A549 (cell line): Measurements from ENCODE around the gene SRF. TPM values are rescaled to one million over a fixed set of nuclear protein-coding genes. Genes with fewer than 3 reads are reported as not detected.

ENCODE experiments used
- ATAC-seq, 2 experiments: fragments of 200-7000 bp in 1 of 2; fragments of >200 bp in 1 of 2; cut with Nextera tagmentation in 1 of 2; cut with Tn5 transposase in 1 of 2; 3 replicates each; pipeline versions ENCODE4 v1.8.0 to v1.9.1; 2018 to 2020; ENCODE audit warnings: mild to moderate bottlenecking in 1 of 2, moderate library complexity in 1 of 2
- CTCF ChIA-PET: fragments of 300-600 bp; sonication (Branson Sonifier 250); formaldehyde crosslinking; extraction: SDS; loops from one replicate; lab custom pipeline; 2021; ENCODE audit warnings: antibody characterized with exemption, inconsistent platforms; lab: Yijun Ruan, JAX
- POLR2A ChIA-PET: fragments of 350-600 bp; formaldehyde crosslinking; extraction: SDS; loops from one replicate; lab custom pipeline; 2021; ENCODE audit warnings: antibody characterized with exemption, inconsistent platforms; lab: Yijun Ruan, JAX
- DNase-seq, 2 experiments: peaks; one replicate each; pipeline versions ENCODE4 v3.0.0 to v3.0.0-alpha.2; 2011 to 2016; ENCODE audit warnings: low read depth in 1 of 2, low spot score in 1 of 2
- FAIRE-seq: peaks from 2 replicates; lab custom pipeline; 2011; peaks lifted over from hg19 to GRCh38; lab: Jason Lieb, UNC
- H3K27ac ChIP-seq, 2 experiments: fragments of >200 bp; sonication (Bioruptor Twin); formaldehyde crosslinking; 3 replicates each; pipeline ENCODE4 v1.5.1; 2016 to 2017
- H3K4me1 ChIP-seq: fragments of >200 bp; sonication (Bioruptor Twin); formaldehyde crosslinking; 3 replicates; pipeline ENCODE4 v1.6.1; 2016
- H3K4me2 ChIP-seq: fragments of >200 bp; sonication (Bioruptor Twin); formaldehyde crosslinking; 3 replicates; pipeline ENCODE4 v1.6.1; 2016
- H3K4me3 ChIP-seq: fragments of >200 bp; sonication (Bioruptor Twin); formaldehyde crosslinking; 3 replicates; pipeline ENCODE4 v1.5.1; 2016
- H3K9me3 ChIP-seq: fragments of >200 bp; sonication (Bioruptor Twin); formaldehyde crosslinking; 3 replicates; pipeline ENCODE4 v1.6.1; 2016
- BHLHE40 ChIP-seq: IDR thresholded peaks from 2 replicates; pipeline ENCODE4 v1.6.1; 2012; ENCODE audit warnings: low read depth, low read length, inconsistent platforms
- CHD2 ChIP-seq: fragments of 150-350 bp; IDR thresholded peaks from 2 replicates; pipeline ENCODE4 v1.6.1; 2014; ENCODE audit warnings: low read length; ENCODE audit not compliant: partially characterized antibody
- CHD4 ChIP-seq: fragments of 200-600 bp; sonication (generic); IDR thresholded peaks from 2 replicates; pipeline ENCODE4 v1.6.1; 2016; ENCODE audit warnings: antibody characterized with exemption, mild to moderate bottlenecking, borderline replicate concordance
- EHF ChIP-seq: fragments of 250-450 bp; sonication (Bioruptor Pico); IDR thresholded peaks from 2 replicates; pipeline ENCODE4 v1.5.0; 2020; ENCODE audit warnings: mild to moderate bottlenecking
- EP300 ChIP-seq, 2 experiments: fragments of >200 bp; sonication (Bioruptor Twin); formaldehyde crosslinking; IDR thresholded peaks; 2 replicates in 1 of 2; 3 replicates in 1 of 2; pipeline ENCODE4 v1.6.1; 2016 to 2017
- FOSL2 ChIP-seq, 2 experiments: fragments of 450-650 bp in 1 of 2; fragments of >200 bp in 1 of 2; sonication (Bioruptor Twin) in 1 of 2; formaldehyde crosslinking; IDR thresholded peaks; 2 replicates each; pipeline versions ENCODE4 v1.5.0 to v1.6.1; 2016 to 2020; ENCODE audit warnings: mild to moderate bottlenecking in 1 of 2, moderate library complexity in 1 of 2
- FOXS1 ChIP-seq: fragments of 250-450 bp; sonication (Bioruptor Pico); IDR thresholded peaks from 2 replicates; pipeline ENCODE4 v1.5.0; 2020; ENCODE audit warnings: mild to moderate bottlenecking, moderate library complexity
- HEYL ChIP-seq: fragments of 250-450 bp; sonication (Bioruptor Pico); IDR thresholded peaks from 2 replicates; pipeline ENCODE4 v1.8.0; 2021; ENCODE audit warnings: mild to moderate bottlenecking, moderate library complexity
- HOXA7 ChIP-seq: fragments of 250-450 bp; sonication (Bioruptor Pico); IDR thresholded peaks from 2 replicates; pipeline ENCODE4 v1.5.0; 2020; ENCODE audit warnings: mild to moderate bottlenecking, moderate library complexity
- HOXB13 ChIP-seq: fragments of 250-450 bp; sonication (Bioruptor Pico); IDR thresholded peaks from 2 replicates; pipeline ENCODE4 v1.5.0; 2020; ENCODE audit warnings: low read depth, mild to moderate bottlenecking, moderate library complexity
- JUN ChIP-seq, 2 experiments: fragments of >200 bp; sonication (Bioruptor Twin); formaldehyde crosslinking; IDR thresholded peaks; 2 replicates in 1 of 2; 3 replicates in 1 of 2; pipeline ENCODE4 v1.6.1; 2016 to 2017
- KDM1A ChIP-seq: fragments of 200-600 bp; sonication (generic); IDR thresholded peaks from 2 replicates; pipeline ENCODE4 v1.6.1; 2016; ENCODE audit warnings: low read depth, mild to moderate bottlenecking
- MAFK ChIP-seq: fragments of 450-650 bp; IDR thresholded peaks from 2 replicates; pipeline ENCODE4 v1.6.1; 2014; ENCODE audit not compliant: partially characterized antibody
- NFE2L2 ChIP-seq: fragments of 150-350 bp; conservative IDR thresholded peaks from 2 replicates; pipeline ENCODE4 v1.6.1; 2014; ENCODE audit warnings: low read length
- NPAS2 ChIP-seq: fragments of 250-450 bp; sonication (Bioruptor Pico); IDR thresholded peaks from 2 replicates; pipeline ENCODE4 v1.8.0; 2022; ENCODE audit warnings: mild to moderate bottlenecking, moderate library complexity, borderline replicate concordance
- NR3C1 ChIP-seq: fragments of >200 bp; sonication (Bioruptor Twin); formaldehyde crosslinking; IDR thresholded peaks from 3 replicates; pipeline ENCODE4 v1.6.1; 2017
- POLR2A ChIP-seq: IDR thresholded peaks from 2 replicates; pipeline ENCODE4 v1.6.1; 2012; ENCODE audit warnings: mild to moderate bottlenecking, low read length
- RFX5 ChIP-seq: fragments of 450-650 bp; IDR thresholded peaks from 2 replicates; pipeline ENCODE4 v1.7.1; 2014; ENCODE audit warnings: antibody characterized with exemption, mild to moderate bottlenecking, moderate library complexity
- RNF2 ChIP-seq: fragments of 200-600 bp; sonication (generic); IDR thresholded peaks from 2 replicates; pipeline ENCODE4 v1.6.1; 2016; ENCODE audit warnings: low read depth, mild to moderate bottlenecking, antibody characterized with exemption, moderate library complexity, borderline replicate concordance
- TFCP2L1 ChIP-seq: fragments of 250-450 bp; sonication (Bioruptor Pico); IDR thresholded peaks from 2 replicates; pipeline ENCODE4 v1.5.0; 2021; ENCODE audit warnings: mild to moderate bottlenecking
- ZFP36 ChIP-seq: fragments of 450-650 bp; IDR thresholded peaks from 2 replicates; pipeline ENCODE4 v1.6.1; 2014; ENCODE audit warnings: borderline replicate concordance; ENCODE audit not compliant: partially characterized antibody
- WGBS: methylation state at CpG from one replicate; pipeline ENCODE4 v1.1.6; 2017; ENCODE audit errors: missing lambda C conversion rate; 5-methylcytosine and 5-hydroxymethylcytosine counted together
- polyA plus RNA-seq, 4 experiments: library from polyadenylated mRNA; depleted of rRNA in 3 of 4; stranded (reverse); fragments of >200 nt; fragmentation: RNase III in 1 of 4; extraction: RNeasy Plus Mini Kit Qiagen cat#74134 plus additional on column Dnase treatment in 1 of 4; gene quantifications; 2 replicates in 3 of 4; 3 replicates in 1 of 4; pipeline ENCODE4 v1.2.3, GENCODE V29; 2011 to 2017
- TF ChIP-seq, protein P1 (sequence below): fragments of >200 bp; sonication (Bioruptor Twin); formaldehyde crosslinking; IDR thresholded peaks from 3 replicates; pipeline ENCODE4 v1.6.1; 2016
- TF ChIP-seq, protein P2 (sequence below): IDR thresholded peaks from 2 replicates; pipeline ENCODE4 v1.6.1; 2012; ENCODE audit warnings: low read depth, borderline replicate concordance
- TF ChIP-seq, protein P3 (sequence below): fragments of 250-450 bp; sonication (Bioruptor Pico); IDR thresholded peaks from 2 replicates; pipeline ENCODE4 v1.5.0; 2021; ENCODE audit warnings: mild to moderate bottlenecking, moderate library complexity, borderline replicate concordance
- TF ChIP-seq, protein P4 (sequence below): fragments of 450-650 bp; IDR thresholded peaks from 2 replicates; pipeline ENCODE4 v1.6.1; 2014; ENCODE audit warnings: antibody characterized with exemption
- TF ChIP-seq, protein P5 (sequence below): fragments of 200-600 bp; sonication (generic); IDR thresholded peaks from 2 replicates; pipeline ENCODE4 v1.6.1; 2016; ENCODE audit warnings: antibody characterized with exemption, mild to moderate bottlenecking, moderate library complexity
- TF ChIP-seq, protein P6 (sequence below): fragments of 150-350 bp; IDR thresholded peaks from 2 replicates; pipeline ENCODE4 v1.6.1; 2014; ENCODE audit warnings: low read depth, mild to moderate bottlenecking, low read length
- TF ChIP-seq, protein P7 (sequence below): IDR thresholded peaks from 2 replicates; pipeline ENCODE4 v1.6.1; 2012

SRF gene
- polyA plus RNA-seq, 2 of the 4 experiments (the other 2 are of a cell fraction): 14.0 to 16.7 TPM

DNA sequence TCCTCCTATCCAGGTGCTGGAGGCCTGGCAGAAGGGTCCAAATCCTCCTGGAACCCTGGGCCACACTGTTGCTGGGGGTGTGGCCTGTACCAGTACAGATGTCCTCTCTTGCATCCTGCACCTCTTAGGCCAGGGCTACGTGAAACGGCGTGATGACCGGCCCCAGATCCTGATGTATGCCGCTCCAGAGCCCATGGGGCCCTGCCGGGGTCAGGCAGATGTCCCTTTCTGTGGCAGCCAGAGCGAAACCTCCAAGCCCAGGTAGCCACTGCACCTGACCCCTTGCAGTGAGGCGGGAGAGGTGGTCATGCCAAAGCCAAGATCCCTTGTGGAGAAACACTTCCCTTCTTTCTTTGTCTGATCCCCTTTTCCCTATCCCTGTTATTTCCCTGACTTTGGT, 44.0 kb downstream of the SRF start:
- WGBS: 100% methylated on average over 2 of the region's 8 CpGs
- ChIA-PET CTCF (interaction anchor here (0.6 to 1.4 kb wide), 4 partner anchors 14 to 86 kb away, joined by 3 to 10 read pairs (median 4); partner anchors contain the start of gene DNPH1), POLR2A (no interaction called here)
- Histone ChIP-seq H3K4me3 (no peak overlapping the region), H3K4me1 (no peaks in the 10 kb centered on the region), H3K27ac (no peak overlapping the region), H3K4me2 (no peak overlapping the region)
- ATAC-seq: no peak
- TF ChIP-seq FOSL2 (IDR thresholded peaks at IDR 0.05): no peak
- no peak for TF ChIP-seq FOSL2 (CRISPR knock-in tag; IDR thresholded peaks at IDR 0.05)
- TF ChIP-seq HOXA7 (CRISPR knock-in tag): no peak
- TF ChIP-seq RFX5: no peak
- TF ChIP-seq JUN (IDR thresholded peaks at IDR 0.05): no peak
- TF ChIP-seq, protein P1, sequence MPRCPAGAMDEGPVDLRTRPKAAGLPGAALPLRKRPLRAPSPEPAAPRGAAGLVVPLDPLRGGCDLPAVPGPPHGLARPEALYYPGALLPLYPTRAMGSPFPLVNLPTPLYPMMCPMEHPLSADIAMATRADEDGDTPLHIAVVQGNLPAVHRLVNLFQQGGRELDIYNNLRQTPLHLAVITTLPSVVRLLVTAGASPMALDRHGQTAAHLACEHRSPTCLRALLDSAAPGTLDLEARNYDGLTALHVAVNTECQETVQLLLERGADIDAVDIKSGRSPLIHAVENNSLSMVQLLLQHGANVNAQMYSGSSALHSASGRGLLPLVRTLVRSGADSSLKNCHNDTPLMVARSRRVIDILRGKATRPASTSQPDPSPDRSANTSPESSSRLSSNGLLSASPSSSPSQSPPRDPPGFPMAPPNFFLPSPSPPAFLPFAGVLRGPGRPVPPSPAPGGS: no peak
- no peak for TF ChIP-seq ZFP36
- TF ChIP-seq RNF2: no peak
- no peak for TF ChIP-seq HOXB13 (CRISPR knock-in tag)
- no peak for TF ChIP-seq NPAS2 (CRISPR knock-in tag)
- no peak for TF ChIP-seq KDM1A
- no peak for TF ChIP-seq HEYL (CRISPR knock-in tag)
- TF ChIP-seq, protein P2, sequence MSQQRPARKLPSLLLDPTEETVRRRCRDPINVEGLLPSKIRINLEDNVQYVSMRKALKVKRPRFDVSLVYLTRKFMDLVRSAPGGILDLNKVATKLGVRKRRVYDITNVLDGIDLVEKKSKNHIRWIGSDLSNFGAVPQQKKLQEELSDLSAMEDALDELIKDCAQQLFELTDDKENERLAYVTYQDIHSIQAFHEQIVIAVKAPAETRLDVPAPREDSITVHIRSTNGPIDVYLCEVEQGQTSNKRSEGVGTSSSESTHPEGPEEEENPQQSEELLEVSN: no peak
- no peak for TF ChIP-seq NR3C1
- no peak for TF ChIP-seq EP300 (IDR thresholded peaks at IDR 0.05)
- no peak for TF ChIP-seq CHD4
- no peak for TF ChIP-seq FOXS1 (CRISPR knock-in tag)
- TF ChIP-seq, protein P3, sequence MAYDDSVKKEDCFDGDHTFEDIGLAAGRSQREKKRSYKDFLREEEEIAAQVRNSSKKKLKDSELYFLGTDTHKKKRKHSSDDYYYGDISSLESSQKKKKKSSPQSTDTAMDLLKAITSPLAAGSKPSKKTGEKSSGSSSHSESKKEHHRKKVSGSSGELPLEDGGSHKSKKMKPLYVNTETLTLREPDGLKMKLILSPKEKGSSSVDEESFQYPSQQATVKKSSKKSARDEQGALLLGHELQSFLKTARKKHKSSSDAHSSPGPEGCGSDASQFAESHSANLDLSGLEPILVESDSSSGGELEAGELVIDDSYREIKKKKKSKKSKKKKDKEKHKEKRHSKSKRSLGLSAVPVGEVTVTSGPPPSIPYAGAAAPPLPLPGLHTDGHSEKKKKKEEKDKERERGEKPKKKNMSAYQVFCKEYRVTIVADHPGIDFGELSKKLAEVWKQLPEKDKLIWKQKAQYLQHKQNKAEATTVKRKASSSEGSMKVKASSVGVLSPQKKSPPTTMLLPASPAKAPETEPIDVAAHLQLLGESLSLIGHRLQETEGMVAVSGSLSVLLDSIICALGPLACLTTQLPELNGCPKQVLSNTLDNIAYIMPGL (CRISPR knock-in tag): no peak
- no peak for TF ChIP-seq MAFK
- TF ChIP-seq EHF (CRISPR knock-in tag): no peak
- TF ChIP-seq, all 56 proteins: peak for 0
- FAIRE-seq (no peak), DNase-seq (no peak)
- H3K9me3 ChIP-seq: no peaks in the 10 kb centered on the region

DNA sequence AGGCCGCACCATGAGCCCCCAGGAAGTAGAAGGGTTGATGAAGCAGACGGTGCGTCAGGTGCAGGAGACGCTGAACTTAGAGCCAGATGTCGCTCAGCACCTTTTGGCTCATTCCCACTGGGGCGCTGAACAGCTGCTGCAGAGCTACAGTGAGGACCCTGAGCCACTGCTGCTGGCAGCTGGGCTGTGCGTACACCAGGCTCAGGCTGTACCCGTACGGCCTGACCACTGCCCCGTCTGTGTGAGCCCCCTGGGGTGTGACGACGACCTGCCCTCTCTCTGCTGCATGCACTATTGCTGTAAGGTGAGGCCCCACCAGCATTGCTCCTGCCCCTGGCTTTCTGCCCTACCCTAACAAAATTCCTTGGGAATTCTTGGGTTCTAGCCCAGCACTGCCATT, 45.1 kb downstream of the SRF start:
- Histone ChIP-seq H3K4me2 (no peak overlapping the region), H3K4me1 (no peaks in the 10 kb centered on the region), H3K9me3 (no peaks in the 10 kb centered on the region), H3K4me3 (no peak overlapping the region), H3K27ac (no peak overlapping the region)
- ChIA-PET POLR2A (no interaction called here), CTCF (interaction anchor here (1.4 kb wide), 1 partner anchor 13 kb away, joined by 10 read pairs; the partner anchor contains the start of gene DNPH1)
- FAIRE-seq (no peak), DNase-seq (no peak), ATAC-seq (no peak)
- WGBS: 98% methylated on average over 8 of the region's 12 CpGs
- TF ChIP-seq, protein P2: no peak
- TF ChIP-seq BHLHE40 (no peak), POLR2A (no peak), TFCP2L1 (CRISPR knock-in tag) (no peak), HOXB13 (CRISPR knock-in tag) (no peak), NFE2L2 (no peak), CHD2 (no peak)
- TF ChIP-seq, protein P4, sequence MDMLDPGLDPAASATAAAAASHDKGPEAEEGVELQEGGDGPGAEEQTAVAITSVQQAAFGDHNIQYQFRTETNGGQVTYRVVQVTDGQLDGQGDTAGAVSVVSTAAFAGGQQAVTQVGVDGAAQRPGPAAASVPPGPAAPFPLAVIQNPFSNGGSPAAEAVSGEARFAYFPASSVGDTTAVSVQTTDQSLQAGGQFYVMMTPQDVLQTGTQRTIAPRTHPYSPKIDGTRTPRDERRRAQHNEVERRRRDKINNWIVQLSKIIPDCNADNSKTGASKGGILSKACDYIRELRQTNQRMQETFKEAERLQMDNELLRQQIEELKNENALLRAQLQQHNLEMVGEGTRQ: no peak
- TF ChIP-seq, protein P5, sequence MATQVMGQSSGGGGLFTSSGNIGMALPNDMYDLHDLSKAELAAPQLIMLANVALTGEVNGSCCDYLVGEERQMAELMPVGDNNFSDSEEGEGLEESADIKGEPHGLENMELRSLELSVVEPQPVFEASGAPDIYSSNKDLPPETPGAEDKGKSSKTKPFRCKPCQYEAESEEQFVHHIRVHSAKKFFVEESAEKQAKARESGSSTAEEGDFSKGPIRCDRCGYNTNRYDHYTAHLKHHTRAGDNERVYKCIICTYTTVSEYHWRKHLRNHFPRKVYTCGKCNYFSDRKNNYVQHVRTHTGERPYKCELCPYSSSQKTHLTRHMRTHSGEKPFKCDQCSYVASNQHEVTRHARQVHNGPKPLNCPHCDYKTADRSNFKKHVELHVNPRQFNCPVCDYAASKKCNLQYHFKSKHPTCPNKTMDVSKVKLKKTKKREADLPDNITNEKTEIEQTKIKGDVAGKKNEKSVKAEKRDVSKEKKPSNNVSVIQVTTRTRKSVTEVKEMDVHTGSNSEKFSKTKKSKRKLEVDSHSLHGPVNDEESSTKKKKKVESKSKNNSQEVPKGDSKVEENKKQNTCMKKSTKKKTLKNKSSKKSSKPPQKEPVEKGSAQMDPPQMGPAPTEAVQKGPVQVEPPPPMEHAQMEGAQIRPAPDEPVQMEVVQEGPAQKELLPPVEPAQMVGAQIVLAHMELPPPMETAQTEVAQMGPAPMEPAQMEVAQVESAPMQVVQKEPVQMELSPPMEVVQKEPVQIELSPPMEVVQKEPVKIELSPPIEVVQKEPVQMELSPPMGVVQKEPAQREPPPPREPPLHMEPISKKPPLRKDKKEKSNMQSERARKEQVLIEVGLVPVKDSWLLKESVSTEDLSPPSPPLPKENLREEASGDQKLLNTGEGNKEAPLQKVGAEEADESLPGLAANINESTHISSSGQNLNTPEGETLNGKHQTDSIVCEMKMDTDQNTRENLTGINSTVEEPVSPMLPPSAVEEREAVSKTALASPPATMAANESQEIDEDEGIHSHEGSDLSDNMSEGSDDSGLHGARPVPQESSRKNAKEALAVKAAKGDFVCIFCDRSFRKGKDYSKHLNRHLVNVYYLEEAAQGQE: no peak
- TF ChIP-seq, protein P6, sequence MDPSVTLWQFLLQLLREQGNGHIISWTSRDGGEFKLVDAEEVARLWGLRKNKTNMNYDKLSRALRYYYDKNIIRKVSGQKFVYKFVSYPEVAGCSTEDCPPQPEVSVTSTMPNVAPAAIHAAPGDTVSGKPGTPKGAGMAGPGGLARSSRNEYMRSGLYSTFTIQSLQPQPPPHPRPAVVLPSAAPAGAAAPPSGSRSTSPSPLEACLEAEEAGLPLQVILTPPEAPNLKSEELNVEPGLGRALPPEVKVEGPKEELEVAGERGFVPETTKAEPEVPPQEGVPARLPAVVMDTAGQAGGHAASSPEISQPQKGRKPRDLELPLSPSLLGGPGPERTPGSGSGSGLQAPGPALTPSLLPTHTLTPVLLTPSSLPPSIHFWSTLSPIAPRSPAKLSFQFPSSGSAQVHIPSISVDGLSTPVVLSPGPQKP: no peak
- TF ChIP-seq, protein P7, sequence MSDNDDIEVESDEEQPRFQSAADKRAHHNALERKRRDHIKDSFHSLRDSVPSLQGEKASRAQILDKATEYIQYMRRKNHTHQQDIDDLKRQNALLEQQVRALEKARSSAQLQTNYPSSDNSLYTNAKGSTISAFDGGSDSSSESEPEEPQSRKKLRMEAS: no peak
